GM13976 (cell line): ENCODE data around the gene MORN1.

Source experiments
- DNase-seq: peaks from one replicate; pipeline ENCODE4 v3.0.0; 2012; ENCODE audit warnings: low spot score
- CTCF ChIP-seq: IDR thresholded peaks from 2 replicates; pipeline ENCODE4 v1.5.1; 2012; ENCODE audit warnings: borderline replicate concordance, mild to moderate bottlenecking; ENCODE audit not compliant: insufficient read depth; ENCODE audit errors: extremely low read depth, missing control alignments, control extremely low read depth
- in situ Hi-C: fragments of 300-500 bp; cut with MboI; formaldehyde crosslinking; loops from one replicate; pipeline ENCODE4 v1.12.0; 2022; ENCODE audit warnings: low sequenced_read_pairs, mixed read lengths, inconsistent platforms; ENCODE audit not compliant: unreplicated experiment

The MORN1 gene

DNA sequence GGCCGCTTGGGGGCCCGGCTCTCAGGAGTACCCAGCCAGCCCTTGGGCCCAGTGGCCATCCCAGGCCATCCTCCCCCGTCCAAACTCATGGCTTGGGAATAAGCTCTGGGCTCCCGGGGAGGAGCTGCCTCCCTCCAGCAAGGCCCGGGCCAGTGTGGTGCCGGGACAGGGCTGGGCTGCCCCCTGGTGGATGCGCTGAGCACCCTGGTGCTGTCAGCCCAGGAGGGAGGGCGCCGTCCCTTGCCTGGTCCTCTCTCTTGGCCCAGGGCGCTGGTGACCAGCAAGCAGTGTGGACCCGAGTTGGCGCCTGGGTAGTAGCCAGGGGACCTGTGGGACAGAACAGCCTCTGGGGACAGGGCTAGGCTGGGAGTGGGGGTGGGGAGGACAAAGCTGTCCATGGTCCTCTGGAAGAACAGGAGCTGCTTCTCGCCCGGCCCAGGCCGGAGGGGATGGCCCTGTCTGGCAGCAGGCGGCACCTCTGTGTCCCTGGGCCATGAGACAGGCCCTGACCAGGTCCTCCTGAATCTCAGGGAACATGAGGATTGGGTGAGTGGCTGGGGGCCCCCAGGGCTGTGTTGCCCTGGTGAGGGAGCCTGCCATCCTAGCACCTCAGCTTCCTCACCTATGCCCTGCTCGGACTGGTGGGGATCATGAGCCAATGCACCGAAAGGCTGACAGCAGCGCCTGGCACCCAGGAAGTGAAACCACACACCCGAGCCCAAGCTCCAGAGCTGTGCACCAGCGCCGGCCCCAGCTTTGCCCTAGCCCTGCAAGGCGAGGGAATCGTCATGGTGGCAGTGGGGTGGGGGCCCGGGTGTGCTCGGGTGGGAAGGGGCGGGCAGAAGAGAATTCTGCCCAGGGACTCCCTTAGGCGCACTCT, 9.4 kb downstream of the MORN1 start:
- peak; percentile 92 for TF ChIP-seq CTCF
- peak; percentile 95 for DNase-seq
- in situ Hi-C loops = no loop called here

- in situ Hi-C loops = no loop called here
- TF ChIP-seq CTCF = no peak
- no peak for DNase-seq
These were observed 10.3 kb downstream of the MORN1 start for GRCh38 chr1:2380816-2381591.

GRCh38 chr1:2379733-2380404, 11.5 kb downstream of the MORN1 start:
- DNase-seq = no peak
- no peak for TF ChIP-seq CTCF
- in situ Hi-C loops = loop anchor here (5.0 kb wide), 1 partner anchor 188 kb away; the partner anchor contains the start of gene FAAP20

DNA sequence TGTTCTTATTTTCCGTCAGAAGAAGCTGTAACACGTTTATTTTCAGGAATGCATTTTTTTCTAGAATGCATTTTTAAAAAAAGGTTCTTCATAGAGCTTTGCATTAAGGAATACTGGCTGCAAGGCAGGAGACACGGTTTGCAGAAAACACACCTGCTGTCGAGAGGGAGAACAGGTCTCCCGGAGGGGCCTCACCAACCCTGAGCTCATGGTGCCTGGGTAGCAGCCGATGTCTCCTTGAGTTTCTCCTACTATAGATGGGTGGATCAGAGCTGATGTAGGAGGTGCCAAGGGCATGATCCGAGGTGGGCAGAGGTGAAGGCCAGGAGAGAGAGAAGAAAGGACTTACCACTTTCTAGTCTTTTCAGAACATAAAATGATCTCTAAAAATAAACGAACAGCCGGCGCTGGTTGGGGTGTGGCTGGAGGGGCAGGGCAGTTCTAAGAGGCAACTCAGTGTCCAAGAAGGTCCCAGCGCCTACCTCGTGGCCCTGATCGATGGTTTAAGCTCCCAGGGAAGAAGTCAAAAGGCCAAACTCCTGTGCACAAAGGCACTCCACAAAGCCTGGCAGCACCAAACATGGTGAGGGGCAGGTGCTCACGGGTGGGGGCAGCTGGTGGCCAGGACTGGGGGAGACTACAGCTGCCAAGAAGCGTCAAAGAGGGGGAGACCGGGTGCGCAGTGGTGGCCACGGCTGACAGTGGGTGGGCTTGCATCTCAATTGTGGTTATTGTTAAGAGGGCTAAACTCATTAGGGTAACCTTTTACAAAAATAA, 12.2 kb downstream of the MORN1 start:
- no peak for DNase-seq
- no peak for TF ChIP-seq CTCF
- in situ Hi-C loops = loop anchor here (5.0 kb wide), 1 partner anchor 187 kb away; the partner anchor contains the start of gene FAAP20

GRCh38 chr1:2378441-2378851, 12.9 kb downstream of the MORN1 start:
- TF ChIP-seq CTCF = no peak
- no peak for DNase-seq
- in situ Hi-C loops = loop anchor here (5.0 kb wide), 1 partner anchor 186 kb away; the partner anchor contains the start of gene FAAP20

DNA sequence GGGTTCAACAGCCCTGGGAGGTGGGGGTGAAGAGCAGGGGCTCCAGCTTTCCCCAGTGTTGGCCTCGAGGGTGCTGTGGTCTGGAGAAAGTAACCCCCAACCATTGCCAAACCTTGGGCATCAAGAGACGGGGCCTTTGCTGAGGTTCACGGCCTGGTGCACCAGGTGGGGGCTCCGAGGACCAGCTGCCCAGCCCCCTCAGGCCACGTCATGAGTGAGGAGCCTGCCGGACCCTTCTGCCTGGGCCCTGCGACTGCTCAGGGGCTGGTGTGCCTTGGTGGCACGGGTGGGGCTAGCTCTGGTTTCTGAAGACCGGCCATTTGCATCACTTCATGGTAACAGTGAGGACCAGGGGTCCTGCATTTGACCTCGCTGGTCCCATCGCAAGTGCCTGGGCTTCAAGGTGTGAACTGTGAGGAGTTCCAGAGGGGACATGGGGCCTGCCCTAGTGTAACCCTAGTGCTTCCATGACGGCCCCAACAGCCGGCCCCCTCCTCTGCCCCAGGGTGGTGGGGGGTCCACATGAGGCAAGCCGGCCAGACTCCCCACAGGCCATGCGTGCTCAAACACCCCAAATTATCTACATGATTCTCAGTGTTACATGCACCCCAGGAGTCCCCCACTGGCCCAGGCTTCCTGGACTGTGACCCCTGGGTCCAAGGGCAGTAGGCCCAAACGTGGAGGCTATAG, 13.5 kb downstream of the MORN1 start:
- no peak for DNase-seq
- in situ Hi-C loops = loop anchor here (5.0 kb wide), 1 partner anchor 186 kb away; the partner anchor contains the start of gene FAAP20
- TF ChIP-seq CTCF = no peak
